ENCODE data around the gene ANKAR. TPM values are rescaled to one million over a fixed set of nuclear protein-coding genes. Genes with fewer than 3 reads are reported as not detected.
"Not testable (repeated sequence)": the region's sequence is repeated elsewhere in the genome, so short reads cannot be mapped to it uniquely, and the experiment has no call there.

The ANKAR gene
- total RNA-seq, 4 donors from 2014 or later, result 2.6 to 47.0 (median 18.5) TPM

GRCh38 chr2:189698020-189698887 lies 23.8 kb downstream of the ANKAR start:
- intact Hi-C loops (cut with DNase I; ENCODE audit: low total_unique reads), result no loop called here
- no peaks in the 10 kb centered on the region for H3K4me1 ChIP-seq
- no peaks in the 10 kb centered on the region for H3K36me3 ChIP-seq
- no peaks in the 10 kb centered on the region for H3K27me3 ChIP-seq
- H3K9me3 ChIP-seq, result no peaks in the 10 kb centered on the region
- peak in 1 of 2 donors; percentile 64 for DNase-seq
- no peak overlapping the region for H3K4me3 ChIP-seq
- no peak overlapping the region for H3K27ac ChIP-seq
- TF ChIP-seq CTCF (IDR thresholded peaks at IDR 0.05) (peak; percentile 30 to 67 (median 50)), POLR2A (IDR thresholded peaks at IDR 0.05) (no peak)

- intact Hi-C loops (cut with DNase I; ENCODE audit: low total_unique reads), result no loop called here
- no peaks in the 10 kb centered on the region for H3K27me3 ChIP-seq
- no peak overlapping the region for H3K4me3 ChIP-seq
- H3K4me1 ChIP-seq, result no peaks in the 10 kb centered on the region
- no peaks in the 10 kb centered on the region for H3K9me3 ChIP-seq
- no peaks in the 10 kb centered on the region for H3K36me3 ChIP-seq
- TF ChIP-seq CTCF (IDR thresholded peaks at IDR 0.05) (no peak), POLR2A (IDR thresholded peaks at IDR 0.05) (no peak)
- H3K27ac ChIP-seq, result no peak overlapping the region
- no peak for DNase-seq
Observed at GRCh38 chr2:189700681-189701080, 26.2 kb downstream of the ANKAR start.

DNA sequence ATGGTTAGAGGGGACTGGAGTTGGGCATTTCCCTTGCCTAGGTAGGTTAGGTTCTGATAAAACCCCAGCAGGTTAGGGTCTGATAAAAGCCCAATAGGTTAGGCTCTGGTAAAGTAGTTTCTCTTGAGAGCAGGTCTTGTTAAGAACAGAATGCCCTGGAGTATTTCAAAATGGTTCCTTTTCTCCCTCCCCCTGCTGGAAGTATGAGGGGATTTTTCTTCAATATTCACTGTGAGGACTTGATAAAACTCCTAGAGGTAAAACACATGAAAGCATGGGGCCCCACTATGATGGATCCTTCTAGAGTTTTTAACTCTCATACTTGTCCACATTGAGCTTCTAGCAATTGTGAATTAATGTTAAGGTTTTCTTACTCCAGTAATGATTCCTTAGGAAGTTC lies 27.6 kb downstream of the ANKAR start:
- intact Hi-C loops (cut with DNase I; ENCODE audit: low total_unique reads), result no loop called here
- no peaks in the 10 kb centered on the region for H3K36me3 ChIP-seq
- H3K27me3 ChIP-seq, result no peaks in the 10 kb centered on the region
- DNase-seq, result no peak
- H3K4me3 ChIP-seq, result no peak overlapping the region
- no peaks in the 10 kb centered on the region for H3K4me1 ChIP-seq
- TF ChIP-seq CTCF (IDR thresholded peaks at IDR 0.05), result no peak
- TF ChIP-seq POLR2A (IDR thresholded peaks at IDR 0.05), result no peak
- no peak overlapping the region for H3K27ac ChIP-seq
- no peaks in the 10 kb centered on the region for H3K9me3 ChIP-seq

DNA sequence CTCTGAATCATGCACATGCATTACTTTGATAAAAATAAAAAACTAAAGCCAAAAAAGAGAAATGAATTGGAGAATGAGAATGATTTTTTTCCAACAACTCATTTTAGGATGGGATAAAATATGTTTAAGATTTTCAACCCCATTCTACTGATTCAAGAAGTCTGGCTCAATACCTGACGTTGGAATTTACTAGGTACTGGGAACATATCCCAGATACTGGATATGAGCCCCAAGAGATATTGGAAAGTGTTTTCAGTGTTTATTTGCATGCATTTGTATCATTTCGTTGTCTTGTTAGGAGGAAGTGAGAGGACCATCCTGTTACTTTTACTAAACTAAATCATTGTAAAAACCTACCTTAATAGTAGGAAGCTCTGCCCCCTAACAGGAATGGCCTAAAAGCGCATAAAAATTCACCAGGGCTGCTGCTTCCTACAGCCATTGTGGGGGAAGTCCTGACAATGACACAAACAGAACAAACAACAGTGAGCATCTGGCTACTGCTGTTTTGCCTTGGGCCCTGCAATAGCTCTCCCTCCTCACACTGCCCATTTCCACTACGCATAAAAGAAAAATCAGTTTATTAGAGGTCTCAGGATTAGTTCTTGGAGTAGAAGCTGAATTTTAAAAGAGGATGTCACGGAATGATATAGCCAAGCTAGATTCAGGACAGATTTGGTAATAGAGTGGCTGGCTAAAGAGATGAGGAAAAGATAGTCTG lies 35.2 kb downstream of the ANKAR start:
- H3K9me3 ChIP-seq, result no peaks in the 10 kb centered on the region
- no peak for TF ChIP-seq POLR2A (IDR thresholded peaks at IDR 0.05)
- no peak for TF ChIP-seq CTCF (IDR thresholded peaks at IDR 0.05)
- no peaks in the 10 kb centered on the region for H3K36me3 ChIP-seq
- no peaks in the 10 kb centered on the region for H3K4me1 ChIP-seq
- intact Hi-C loops (cut with DNase I; ENCODE audit: low total_unique reads), result no loop called here
- no peak for DNase-seq
- no peak overlapping the region for H3K4me3 ChIP-seq
- no peaks in the 10 kb centered on the region for H3K27me3 ChIP-seq
- no peak overlapping the region for H3K27ac ChIP-seq

- intact Hi-C loops (cut with DNase I; ENCODE audit: low total_unique reads); H3K36me3 ChIP-seq; H3K9me3 ChIP-seq; H3K27me3 ChIP-seq; H3K4me1 ChIP-seq; H3K27ac ChIP-seq; H3K4me3 ChIP-seq; DNase-seq: not testable (repeated sequence)
Observed at GRCh38 chr2:189717593-189717992, 43.1 kb downstream of the ANKAR start.
